GM23338 (cell line): ENCODE measurements around the gene ZNF581.

Experiments used
- CREB1 ChIP-seq: fragments of 250-450 bp; sonication (Bioruptor Pico); IDR thresholded peaks from 2 replicates; pipeline ENCODE4 v1.5.0; 2020; ENCODE audit warnings: low read depth, mild to moderate bottlenecking, moderate library complexity
- CTCF ChIP-seq, 2 experiments: fragments of 200-600 bp in 1 of 2; sonication (generic) in 1 of 2; conservative IDR thresholded peaks; 2 replicates each; pipeline versions ENCODE4 v1.5.1 to v1.6.1; 2016 to 2017; ENCODE audit warnings: antibody characterized with exemption in 2 of 2, low read depth in 2 of 2, mild to moderate bottlenecking in 2 of 2, moderate library complexity in 1 of 2
- ETS1 ChIP-seq: IDR thresholded peaks from 2 replicates; pipeline ENCODE4 v1.6.1; 2016; ENCODE audit warnings: antibody characterized with exemption
- EZH2 ChIP-seq: fragments of 200-600 bp; sonication (generic); IDR thresholded peaks from one replicate; pipeline ENCODE4 v1.8.0; 2017; ENCODE audit warnings: antibody characterized with exemption, mild to moderate bottlenecking, low read depth; ENCODE audit not compliant: unreplicated experiment
- EZH2phosphoT487 ChIP-seq: fragments of 200-600 bp; sonication (generic); IDR thresholded peaks from one replicate; pipeline ENCODE4 v1.8.1; 2018; ENCODE audit warnings: antibody characterized with exemption; ENCODE audit not compliant: unreplicated experiment
- JUNB ChIP-seq: IDR thresholded peaks from one replicate; pipeline ENCODE4 v1.6.1; 2016; ENCODE audit warnings: antibody characterized with exemption; ENCODE audit not compliant: unreplicated experiment
- NANOG ChIP-seq: IDR thresholded peaks from 2 replicates; pipeline ENCODE4 v1.6.1; 2016; ENCODE audit warnings: antibody characterized with exemption, borderline replicate concordance
- POLR2AphosphoS5 ChIP-seq: IDR thresholded peaks from 2 replicates; pipeline ENCODE4 v1.6.1; 2016; ENCODE audit warnings: antibody characterized with exemption, low read depth
- REST ChIP-seq: IDR thresholded peaks from one replicate; pipeline ENCODE4 v1.6.1; 2018; ENCODE audit warnings: antibody characterized with exemption; ENCODE audit not compliant: unreplicated experiment
- STAT1 ChIP-seq: IDR thresholded peaks from one replicate; pipeline ENCODE4 v1.6.1; 2016; ENCODE audit warnings: antibody characterized with exemption; ENCODE audit not compliant: unreplicated experiment
- ZNF114 ChIP-seq: fragments of 250-450 bp; sonication (Bioruptor Pico); IDR thresholded peaks from 2 replicates; pipeline ENCODE4 v1.5.0; 2020; ENCODE audit warnings: mild to moderate bottlenecking, moderate library complexity
- ZNF331 ChIP-seq: fragments of 250-450 bp; sonication (Bioruptor Pico); IDR thresholded peaks from 2 replicates; pipeline ENCODE4 v1.5.0; 2020; ENCODE audit warnings: low read depth, mild to moderate bottlenecking, moderate library complexity
- ZNF462 ChIP-seq: fragments of 250-450 bp; sonication (Bioruptor Pico); IDR thresholded peaks from 2 replicates; pipeline ENCODE4 v1.5.0; 2020; ENCODE audit warnings: mild to moderate bottlenecking, moderate library complexity

- TF ChIP-seq CTCF (conservative IDR thresholded peaks at IDR 0.05; ENCODE audit: low read depth in 2 of 2) (no peak), EZH2 (no peak), JUNB (no peak), REST (no peak), CREB1 (CRISPR knock-in tag) (no peak), POLR2AphosphoS5 (no peak), EZH2phosphoT487 (no peak), ZNF462 (CRISPR knock-in tag) (no peak), ZNF114 (no peak), NANOG (no peak), ZNF331 (CRISPR knock-in tag) (no peak), ETS1 (no peak), STAT1 (no peak)
These were observed 50.8 kb downstream of the ZNF581 start for GRCh38 chr19:55694241-55694655.
